Kidney epithelial cell (primary cell): ENCODE measurements around the gene WDR4. TPM values are rescaled to one million over a fixed set of nuclear protein-coding genes. Genes with fewer than 3 reads are reported as not detected.

Experiments
- DNase-seq: peaks from one replicate; pipeline ENCODE4 v3.0.0-alpha.2; 2010; ENCODE audit warnings: low read depth
- H3K27me3 ChIP-seq: 2 replicates; pipeline ENCODE4 v1.6.0; 2011; ENCODE audit warnings: low read length; ENCODE audit not compliant: control insufficient read depth, insufficient read depth
- H3K36me3 ChIP-seq: 2 replicates; pipeline ENCODE4 v1.5.1; 2011; ENCODE audit warnings: low read length; ENCODE audit not compliant: control insufficient read depth, insufficient read depth
- H3K4me3 ChIP-seq: 2 replicates; pipeline ENCODE4 v1.5.1; 2011; ENCODE audit warnings: low read depth, mild to moderate bottlenecking, control low read depth, low read length
- CTCF ChIP-seq: IDR thresholded peaks from 2 replicates; pipeline ENCODE4 v1.5.1; 2011; ENCODE audit warnings: mild to moderate bottlenecking, moderate library complexity, low read length, control low read depth, inconsistent platforms; ENCODE audit not compliant: insufficient read depth, poor library complexity, severe bottlenecking
- total RNA-seq: library from RNA; depleted of rRNA; stranded (reverse); fragments of >200 nt; gene quantifications from 2 replicates; pipeline ENCODE4 v1.2.3, GENCODE V29; 2015

WDR4 gene
- total RNA-seq, 1 donor from 2014 or later, result 17.2 TPM

- no peak for DNase-seq
- Histone ChIP-seq H3K4me3 (no peak overlapping the region), H3K36me3 (peaks cover 3% of the 10 kb centered on the region), H3K27me3 (no peaks in the 10 kb centered on the region)
- no peak for TF ChIP-seq CTCF
Observed at GRCh38 chr21:42864815-42865775, 14.2 kb downstream of the WDR4 start.

GRCh38 chr21:42864286-42864685 is 15.1 kb downstream of the WDR4 start:
- Histone ChIP-seq H3K36me3 (peaks cover 3% of the 10 kb centered on the region), H3K27me3 (no peaks in the 10 kb centered on the region), H3K4me3 (no peak overlapping the region)
- DNase-seq, result no peak
- TF ChIP-seq CTCF, result no peak

- H3K36me3 ChIP-seq, result peaks cover 3% of the 10 kb centered on the region
- TF ChIP-seq CTCF, result no peak
- no peak for DNase-seq
- H3K27me3 ChIP-seq, result no peaks in the 10 kb centered on the region
- H3K4me3 ChIP-seq, result no peak overlapping the region
Observed at GRCh38 chr21:42863504-42863870, 15.9 kb downstream of the WDR4 start.

- DNase-seq, result no peak
- Histone ChIP-seq H3K27me3 (no peaks in the 10 kb centered on the region), H3K36me3 (peaks cover 3% of the 10 kb centered on the region), H3K4me3 (no peak overlapping the region)
- TF ChIP-seq CTCF, result no peak
Observed at GRCh38 chr21:42862774-42863503, 16.4 kb downstream of the WDR4 start.

GRCh38 chr21:42861848-42862400 is 17.4 kb downstream of the WDR4 start:
- no peaks in the 10 kb centered on the region for H3K27me3 ChIP-seq
- no peak for DNase-seq
- H3K4me3 ChIP-seq, result no peak overlapping the region
- peak; percentile 8 for TF ChIP-seq CTCF
- H3K36me3 ChIP-seq, result peaks cover 3% of the 10 kb centered on the region
